GM20000 (cell line): ENCODE measurements around the gene EPB41.

ENCODE experiments used
- DNase-seq: peaks from one replicate; pipeline ENCODE4 v3.0.0; 2012; ENCODE audit warnings: low spot score
- CTCF ChIP-seq: IDR thresholded peaks from 2 replicates; pipeline ENCODE4 v1.5.1; 2012; ENCODE audit warnings: mild to moderate bottlenecking, control low read depth; ENCODE audit errors: extremely low read depth, missing control alignments

The EPB41 gene

DNA sequence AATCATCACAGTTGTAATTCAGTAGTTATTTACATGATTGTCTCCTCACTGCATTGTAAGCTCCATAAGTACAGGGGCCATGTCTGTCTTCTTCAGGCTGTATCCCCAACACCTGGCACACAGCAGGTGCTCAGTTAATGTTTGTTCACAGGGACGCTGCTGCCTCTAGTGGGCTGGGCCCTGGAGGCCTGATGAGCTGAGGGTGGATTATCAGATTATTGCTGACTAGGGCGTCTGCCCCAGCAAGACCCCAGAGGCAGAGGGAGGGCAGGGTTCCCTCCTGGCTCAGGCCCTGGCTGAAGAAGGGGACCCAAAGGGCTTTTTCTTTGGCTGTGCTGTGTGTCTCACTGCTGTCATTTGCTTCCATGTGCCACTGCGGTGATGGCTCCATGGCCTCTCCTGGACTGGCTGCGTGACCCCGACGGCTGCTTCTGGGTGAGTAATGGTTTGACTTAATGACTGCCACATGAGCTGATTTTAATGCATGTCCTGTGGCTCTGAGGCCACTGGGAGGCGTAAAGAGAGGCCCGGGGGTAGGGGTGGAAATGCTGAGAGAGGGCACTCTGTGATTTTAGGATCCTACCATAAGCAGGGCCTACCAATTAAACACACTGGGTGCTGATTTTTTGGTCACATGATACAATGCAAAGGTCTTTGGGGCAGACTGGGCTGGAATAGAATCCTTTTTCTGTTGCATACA, 20.8 kb upstream of the EPB41 start:
- TF ChIP-seq CTCF: peak; percentile 20
- DNase-seq: no peak

DNA sequence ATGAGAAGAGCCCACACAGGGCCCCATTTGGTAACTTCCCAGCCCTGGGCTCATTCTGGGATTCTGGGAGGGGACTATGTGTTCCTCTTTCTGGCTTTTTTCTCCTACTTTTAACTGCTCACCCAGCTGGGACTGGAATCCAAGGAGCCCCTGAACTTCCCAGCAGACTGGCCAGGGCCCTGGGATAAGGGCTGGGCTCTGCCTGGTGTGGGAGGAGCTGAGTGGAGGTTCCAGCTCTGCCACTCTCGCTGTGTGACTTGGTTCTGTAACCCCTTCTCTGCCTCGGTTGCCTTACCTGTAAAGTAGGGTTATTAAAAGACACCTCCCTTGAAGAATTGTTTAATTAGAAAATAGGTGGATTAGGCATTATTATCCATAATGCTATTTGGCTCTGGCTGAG, 19.6 kb upstream of the EPB41 start:
- DNase-seq: no peak
- no peak for TF ChIP-seq CTCF

GRCh38 chr1:28895896-28896608, 18.3 kb upstream of the EPB41 start:
- no peak for TF ChIP-seq CTCF
- DNase-seq: no peak

- DNase-seq: no peak
- no peak for TF ChIP-seq CTCF
These were observed 17.8 kb upstream of the EPB41 start for GRCh38 chr1:28896609-28896986.

GRCh38 chr1:28897789-28898188, 16.6 kb upstream of the EPB41 start:
- no peak for TF ChIP-seq CTCF
- no peak for DNase-seq

DNA sequence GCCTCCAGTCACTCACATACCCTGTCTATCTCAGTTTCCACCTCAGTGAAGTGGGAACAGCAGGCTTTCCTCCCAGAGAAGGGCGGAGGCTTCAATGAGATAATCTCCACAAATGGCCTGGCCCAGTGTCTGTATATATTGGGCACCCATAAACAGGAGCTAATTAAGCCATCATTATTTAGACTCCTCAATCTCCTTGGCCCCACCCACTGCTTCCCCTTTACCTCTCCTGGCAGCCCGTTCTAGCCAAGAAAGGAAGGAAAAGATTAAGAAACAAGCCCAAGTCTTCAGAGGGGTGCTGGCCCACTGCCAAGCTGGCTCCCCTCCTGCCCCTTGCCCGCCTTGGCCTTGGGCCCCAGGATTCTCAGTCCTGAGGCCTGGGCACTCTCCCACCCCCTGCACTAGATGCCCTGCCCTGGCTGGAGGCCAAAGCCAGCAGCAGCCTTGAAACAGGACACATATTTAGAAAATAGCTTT, 15.9 kb upstream of the EPB41 start:
- no peak for TF ChIP-seq CTCF
- DNase-seq: no peak

DNA sequence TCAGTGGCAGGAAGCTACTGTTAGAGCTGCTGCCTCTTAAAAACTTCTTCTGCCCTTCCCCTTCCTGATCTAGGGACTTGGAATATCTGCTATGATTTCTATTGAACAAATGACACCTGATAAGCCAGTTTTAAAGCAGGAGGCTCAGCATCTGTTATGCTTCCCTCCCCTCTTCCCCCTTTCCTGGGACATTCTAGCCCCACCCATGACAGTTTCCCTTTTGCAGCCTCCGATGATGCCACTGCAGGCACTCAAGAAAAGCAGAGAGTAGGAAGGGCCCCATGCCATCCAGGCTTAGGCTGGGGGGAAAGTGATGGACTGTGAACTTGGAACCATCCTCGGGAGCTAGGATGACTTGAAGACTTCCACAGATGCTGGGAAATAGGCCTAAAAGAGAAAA, 15.1 kb upstream of the EPB41 start:
- TF ChIP-seq CTCF: no peak
- DNase-seq: no peak
